ENCODE results near the gene ZNF256.

- no peak for TF ChIP-seq EZH2 (IDR thresholded peaks at IDR 0.05; ENCODE audit: borderline replicate concordance)
- TF ChIP-seq CTCF (IDR thresholded peaks at IDR 0.05; ENCODE audit: poor library complexity): no peak
- no peak for TF ChIP-seq EZH2phosphoT487 (IDR thresholded peaks at IDR 0.05; ENCODE audit: low read depth, severe bottlenecking, unreplicated experiment)
These were observed 42.2 kb downstream of the ZNF256 start for GRCh38 chr19:57905258-57905657.
